H1 (cell line): Measurements from ENCODE around the gene FGF1.

Experiments
- ATF3 ChIP-seq: IDR thresholded peaks from 2 replicates; pipeline ENCODE4 v1.6.1; 2011; ENCODE audit warnings: low read depth, mild to moderate bottlenecking, low read length; ENCODE audit not compliant: insufficient read depth
- CBX5 ChIP-seq: fragments of 300-800, 300-1000 bp; sonication (generic); IDR thresholded peaks from 2 replicates; pipeline ENCODE4 v1.7.1; 2016; ENCODE audit warnings: antibody characterized with exemption, low read length, low read depth
- CHD2 ChIP-seq: IDR thresholded peaks from 2 replicates; pipeline ENCODE4 v1.6.1; 2012; ENCODE audit warnings: low read length, improper control_type of control experiment
- CTCF ChIP-seq, 3 experiments: IDR thresholded peaks; 1 replicate in 2 of 3; 2 replicates in 1 of 3; pipeline versions ENCODE4 v1.5.1 to v1.6.1; 2011; ENCODE audit warnings: low read length in 3 of 3, mild to moderate bottlenecking in 3 of 3, inconsistent platforms in 2 of 3, low read depth in 1 of 3, moderate library complexity in 1 of 3; ENCODE audit not compliant: insufficient read depth in 1 of 3; ENCODE audit errors: control extremely low read depth in 1 of 3
- EZH2 ChIP-seq: fragments of 200-600 bp; sonication (generic); IDR thresholded peaks from 2 replicates; pipeline ENCODE4 v1.7.1; 2012; ENCODE audit warnings: low read depth, mild to moderate bottlenecking, moderate library complexity, low read length, inconsistent platforms; ENCODE audit not compliant: severe bottlenecking
- MAFK ChIP-seq: IDR thresholded peaks from 2 replicates; pipeline ENCODE4 v1.6.1; 2012; ENCODE audit warnings: low read depth, mild to moderate bottlenecking, improper control_type of control experiment, low read length
- POLR2A ChIP-seq, 2 experiments: IDR thresholded peaks; 1 replicate in 1 of 2; 2 replicates in 1 of 2; pipeline ENCODE4 v1.6.1; 2011; ENCODE audit warnings: low read depth in 2 of 2, low read length in 2 of 2, mild to moderate bottlenecking in 2 of 2; ENCODE audit errors: control extremely low read depth in 1 of 2
- RAD21 ChIP-seq, 2 experiments: IDR thresholded peaks in 1 of 2; conservative IDR thresholded peaks in 1 of 2; 2 replicates each; pipeline ENCODE4 v1.6.1; 2011; ENCODE audit warnings: low read depth in 2 of 2, low read length in 2 of 2, improper control_type of control experiment in 1 of 2, inconsistent platforms in 1 of 2, mild to moderate bottlenecking in 1 of 2, moderate library complexity in 1 of 2
- ZNF274 ChIP-seq: IDR thresholded peaks from 2 replicates; pipeline ENCODE4 v1.7.0; 2012; ENCODE audit warnings: low read length, borderline replicate concordance; ENCODE audit errors: extremely low read depth

- TF ChIP-seq POLR2A (IDR thresholded peaks at IDR 0.05; ENCODE audit: control extremely low read depth in 1 of 2, low read depth in 2 of 2, low read length in 2 of 2) (no peak), CBX5 (no peak), CTCF (IDR thresholded peaks at IDR 0.05; ENCODE audit: control extremely low read depth in 1 of 3, insufficient read depth in 1 of 3, low read depth in 1 of 3, low read length in 3 of 3) (no peak), MAFK (no peak), ZNF274 (no peak), CHD2 (no peak), ATF3 (no peak), RAD21 (IDR thresholded peaks at IDR 0.05 in 1 of 2, conservative IDR thresholded peaks at IDR 0.05 in 1 of 2; ENCODE audit: low read depth in 2 of 2, low read length in 2 of 2) (no peak), EZH2 (no peak)
Observed at GRCh38 chr5:142569905-142570304, 116.0 kb downstream of the FGF1 start.
